Heart right ventricle (tissue), 16 donors: ENCODE data around the gene ETV4. TPM values are rescaled to one million over a fixed set of nuclear protein-coding genes. Genes with fewer than 3 reads are reported as not detected.

ENCODE experiments used
- ATAC-seq, 8 donors: fragments of 200-7000 bp; cut with Tn5 transposase; one replicate each; pipeline ENCODE4 v1.9.1; 2020; ENCODE audit warnings: mild to moderate bottlenecking in 8 of 8, moderate library complexity in 8 of 8, moderate number of reproducible peaks in 1 of 8
- DNase-seq, 2 donors: peaks; one replicate each; pipeline ENCODE4 v3.0.0-alpha.2; 2020
- H3K27ac ChIP-seq, 10 donors: fragments of 200-600 bp; sonication (generic) in 2 of 10; one replicate each; pipeline versions ENCODE4 v1.5.0 to v1.8.0; 2020 to 2022; ENCODE audit warnings: mild to moderate bottlenecking in 3 of 10
- H3K27me3 ChIP-seq, 7 donors: fragments of 200-600 bp; one replicate each; pipeline ENCODE4 v1.8.0; 2021 to 2022; ENCODE audit warnings: mild to moderate bottlenecking in 2 of 7
- H3K36me3 ChIP-seq, 9 donors: fragments of 200-600 bp; sonication (generic) in 1 of 9; one replicate each; pipeline versions ENCODE4 v1.5.0 to v1.8.0; 2020 to 2022; ENCODE audit warnings: mild to moderate bottlenecking in 2 of 9
- H3K4me1 ChIP-seq, 9 donors: fragments of 200-600 bp; sonication (generic) in 1 of 9; one replicate each; pipeline versions ENCODE4 v1.5.0 to v1.8.0; 2020 to 2022; ENCODE audit warnings: mild to moderate bottlenecking in 4 of 9
- H3K4me3 ChIP-seq, 10 donors: fragments of 200-600 bp; sonication (generic) in 2 of 10; one replicate each; pipeline versions ENCODE4 v1.5.0 to v1.8.0; 2020 to 2022; ENCODE audit warnings: mild to moderate bottlenecking in 7 of 10, moderate library complexity in 2 of 10
- H3K9me3 ChIP-seq, 11 donors: fragments of 200-600 bp in 10 of 11; sonication (generic) in 2 of 11; one replicate each; pipeline versions ENCODE4 v1.5.0 to v1.8.0; 2013 to 2022; ENCODE audit warnings: mild to moderate bottlenecking in 2 of 11, control low read depth in 1 of 11, moderate library complexity in 1 of 11
- CTCF ChIP-seq, 9 donors: fragments of 200-600 bp; sonication (generic) in 2 of 9; IDR thresholded peaks; one replicate each; pipeline versions ENCODE4 v1.5.0 to v1.8.0; 2021 to 2022; ENCODE audit warnings: antibody characterized with exemption in 9 of 9, mild to moderate bottlenecking in 5 of 9, moderate library complexity in 1 of 9
- WGBS, 2 donors: extraction: QIAGEN DNeasy Blood & Tissue Kit; methylation state at CpG; one replicate each; pipeline ENCODE4 v1.1.7; 2013; ENCODE audit warnings: inconsistent platforms in 1 of 2; 5-methylcytosine and 5-hydroxymethylcytosine counted together
- intact Hi-C, 10 donors: fragments of 100-400 bp; cut with DNase I; formaldehyde crosslinking; loops; one replicate each; pipeline versions ENCODE4 v1.11.1 to v1.14.2; 2022
- polyA plus RNA-seq, 2 donors: library from polyadenylated mRNA; stranded (reverse); fragments of 200-250 nt; gene quantifications; one replicate each; pipeline ENCODE4 v1.2.3, GENCODE V29; 2013
- total RNA-seq, 10 donors: library from RNA; stranded (reverse); fragmentation: NEBNext Ultra II Directional in 3 of 10; extraction: Animal tissue kit (Norgen Biotek cat#: 25700) in 3 of 10; gene quantifications; one replicate each; pipeline versions ENCODE4 v1.2.1 to v1.2.4, GENCODE V29; 2021 to 2023
- donor health status: Arrhythmogenic right ventricular cardiomyopathy.
- donor health status: ischemic (EF 13 %, LVEDD 7.1; RV severe dilation, severe dysfunction).
- donor health status: healthy with polysubstance abuse.
- donor health status: DM: no; HTN: yes; CAD: no.
- donor health status: DM: no; HTN: no; CAD: no.
- donor health status: ischemic (EF 25% LVEDD 6.9; RV normal size, moderate dysfunction).
- donor health status: ischemic (EF 25% LVEDD 5.7; RV mildly dilated, moderate dysfunction).
- donor health status: healthy.
- donor health status: DM: yes; HTN: yes; CAD: no.
- donor health status: Ischemic cardiomyopathy.
- donor health status: ischemic (EF 35%, LVEDD 5.7; RV mildly dilated, moderate dysfunction).
- donor health status: nonischemic (EF 11% LVEDD 7.7; RV severe dilation, severe dysfunction).
- donor health status: DM: yes; HTN: yes; CAD: no.
- donor health status: PGD.
- donor health status: ischemic (EF 29% LVEDD 5.4; RV normal size, mild dysfunction).
- donor health status: nonischemic (EF 23%, LVEDD 6.1; RV moderate dilation, normal function).

Gene ETV4
- total and polyA plus RNA-seq, 12 donors: 0.40 to 2.8 (median 0.76) TPM; not detected in 1

GRCh38 chr17:43553573-43553972 is 7.4 kb upstream of the ETV4 start:
- DNase-seq: no peak
- no peak overlapping the region for H3K4me3 ChIP-seq
- H3K27ac ChIP-seq: no peak overlapping the region
- ATAC-seq: no peak
- H3K4me1 ChIP-seq: peaks cover 0 to 13% (median 3%) of the 10 kb centered on the region in 9 donors
- H3K36me3 ChIP-seq: no peaks in the 10 kb centered on the region
- intact Hi-C loops: loop anchor here in 1 of 10 donors (5.0 kb wide), 1 partner anchor 36 kb away; no protein-coding TSS in a partner anchor
- no peak for TF ChIP-seq CTCF (IDR thresholded peaks at IDR 0.05)
- H3K9me3 ChIP-seq: no peaks in the 10 kb centered on the region
- peaks cover 0 to 32% (median 0%) of the 10 kb centered on the region in 7 donors for H3K27me3 ChIP-seq
- WGBS, 2 donors: 68 to 75% methylated on average over 2 of the region's 2 CpGs

GRCh38 chr17:43552229-43552837 is 6.2 kb upstream of the ETV4 start:
- peak in 2 of 9 donors; percentile 7 to 14 for TF ChIP-seq CTCF (IDR thresholded peaks at IDR 0.05)
- Histone ChIP-seq H3K4me3 (no peak overlapping the region), H3K9me3 (no peaks in the 10 kb centered on the region), H3K27ac (peak overlapping the region in 8 of 10 donors; percentile 44 to 74 (median 60)), H3K27me3 (peaks cover 0 to 45% (median 6%) of the 10 kb centered on the region in 7 donors), H3K4me1 (peaks cover 0 to 14% (median 3%) of the 10 kb centered on the region in 9 donors), H3K36me3 (no peaks in the 10 kb centered on the region)
- ATAC-seq: peak; percentile 75 to 93 (median 82)
- intact Hi-C loops: loop anchor here in 1 of 10 donors (5.0 kb wide), 1 partner anchor 35 kb away; no protein-coding TSS in a partner anchor
- DNase-seq: no peak
- WGBS, 2 donors: 28 to 43% methylated on average over 8 of the region's 8 CpGs

- no peaks in the 10 kb centered on the region for H3K9me3 ChIP-seq
- ATAC-seq (no peak), DNase-seq (no peak)
- no peak for TF ChIP-seq CTCF (IDR thresholded peaks at IDR 0.05)
- H3K27me3 ChIP-seq: peaks cover 0 to 57% (median 6%) of the 10 kb centered on the region in 7 donors
- H3K4me3 ChIP-seq: no peak overlapping the region
- H3K4me1 ChIP-seq: peaks cover 0 to 27% (median 15%) of the 10 kb centered on the region in 9 donors
- WGBS, 2 donors: 90 to 92% methylated on average over 4 of the region's 4 CpGs
- intact Hi-C loops: loop anchor here in 1 of 10 donors (5.0 kb wide), 1 partner anchor 33 kb away; no protein-coding TSS in a partner anchor
- H3K27ac ChIP-seq: no peak overlapping the region
- no peaks in the 10 kb centered on the region for H3K36me3 ChIP-seq
Observed at GRCh38 chr17:43550754-43551153, 4.6 kb upstream of the ETV4 start.

GRCh38 chr17:43549496-43549895 is 3.4 kb upstream of the ETV4 start:
- Histone ChIP-seq H3K4me3 (no peak overlapping the region), H3K27me3 (peaks cover 0 to 60% (median 8%) of the 10 kb centered on the region in 7 donors), H3K36me3 (no peaks in the 10 kb centered on the region), H3K27ac (no peak overlapping the region), H3K9me3 (no peaks in the 10 kb centered on the region), H3K4me1 (peaks cover 0 to 35% (median 20%) of the 10 kb centered on the region in 9 donors)
- no peak for TF ChIP-seq CTCF (IDR thresholded peaks at IDR 0.05)
- no peak for DNase-seq
- WGBS, 2 donors: 90 to 93% methylated on average over 5 of the region's 5 CpGs
- intact Hi-C loops: no loop called here
- ATAC-seq: no peak
